OCI-LY1 (cell line): ENCODE data around the gene C10orf67.

Experiments used
- EZH2 ChIP-seq: fragments of 200-600 bp; sonication (generic), shearing (Covaris generic); IDR thresholded peaks from 2 replicates; pipeline ENCODE4 v1.8.0; 2017; ENCODE audit warnings: borderline replicate concordance, mixed run types, mild to moderate bottlenecking, antibody characterized with exemption, low read length, moderate library complexity, mixed read lengths
- TF ChIP-seq, protein P1 (sequence below): fragments of 200-600 bp; sonication (generic), shearing (Covaris generic); IDR thresholded peaks from 2 replicates; pipeline ENCODE4 v1.5.1; 2017; ENCODE audit warnings: mild to moderate bottlenecking, antibody characterized with exemption, low read length, moderate library complexity, mixed read lengths

- TF ChIP-seq, protein P1, sequence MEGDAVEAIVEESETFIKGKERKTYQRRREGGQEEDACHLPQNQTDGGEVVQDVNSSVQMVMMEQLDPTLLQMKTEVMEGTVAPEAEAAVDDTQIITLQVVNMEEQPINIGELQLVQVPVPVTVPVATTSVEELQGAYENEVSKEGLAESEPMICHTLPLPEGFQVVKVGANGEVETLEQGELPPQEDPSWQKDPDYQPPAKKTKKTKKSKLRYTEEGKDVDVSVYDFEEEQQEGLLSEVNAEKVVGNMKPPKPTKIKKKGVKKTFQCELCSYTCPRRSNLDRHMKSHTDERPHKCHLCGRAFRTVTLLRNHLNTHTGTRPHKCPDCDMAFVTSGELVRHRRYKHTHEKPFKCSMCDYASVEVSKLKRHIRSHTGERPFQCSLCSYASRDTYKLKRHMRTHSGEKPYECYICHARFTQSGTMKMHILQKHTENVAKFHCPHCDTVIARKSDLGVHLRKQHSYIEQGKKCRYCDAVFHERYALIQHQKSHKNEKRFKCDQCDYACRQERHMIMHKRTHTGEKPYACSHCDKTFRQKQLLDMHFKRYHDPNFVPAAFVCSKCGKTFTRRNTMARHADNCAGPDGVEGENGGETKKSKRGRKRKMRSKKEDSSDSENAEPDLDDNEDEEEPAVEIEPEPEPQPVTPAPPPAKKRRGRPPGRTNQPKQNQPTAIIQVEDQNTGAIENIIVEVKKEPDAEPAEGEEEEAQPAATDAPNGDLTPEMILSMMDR, result no peak
- TF ChIP-seq EZH2, result no peak
These were observed 33.6 kb downstream of the C10orf67 start for GRCh38 chr10:23311034-23311433.
